Activated naive CD4-positive, alpha-beta T cell treated with anti-CD3 and anti-CD28 coated beads, Interleukin-2, amount 50 U/mL, for 72 hours (primary cell): ENCODE measurements around the gene PKN1. TPM values are rescaled to one million over a fixed set of nuclear protein-coding genes. Genes with fewer than 3 reads are reported as not detected.
"Not testable (repeated sequence)": the region's sequence is repeated elsewhere in the genome, so short reads cannot be mapped to it uniquely, and the experiment has no call there.

Experiments
- ATAC-seq, 2 donors: fragments of 150-1000 bp; cut with Tn5 transposase; 2 replicates each; pipeline ENCODE4 v1.10.0; 2021; ENCODE audit warnings: mild to moderate bottlenecking in 2 of 2, moderate library complexity in 2 of 2
- DNase-seq, 2 donors: peaks; one replicate each; pipeline ENCODE4 v3.0.0; 2021 to 2022; ENCODE audit warnings: low spot score in 2 of 2
- H3K27ac Mint-ChIP-seq, 2 donors: one replicate each; pipeline ENCODE4 v1.8.0; 2022; ENCODE audit warnings: mild to moderate bottlenecking in 2 of 2, mixed read lengths in 2 of 2
- H3K36me3 Mint-ChIP-seq, 2 donors: one replicate each; pipeline ENCODE4 v1.8.0; 2022; ENCODE audit warnings: mixed read lengths in 2 of 2
- H3K9me3 Mint-ChIP-seq, 2 donors: one replicate each; pipeline ENCODE4 v1.8.0; 2022; ENCODE audit warnings: mixed read lengths in 2 of 2
- total RNA-seq, 2 donors: library from RNA; stranded (reverse); gene quantifications; one replicate each; pipeline ENCODE4 v1.2.3, GENCODE V29; 2022

The PKN1 gene
- total RNA-seq, 2 donors from 2014 or later = 105 to 192 TPM

- ATAC-seq (no peak), DNase-seq (no peak)
- no peaks in the 10 kb centered on the region for H3K9me3 Mint-ChIP-seq
- H3K36me3 Mint-ChIP-seq = peaks cover 12 to 18% of the 10 kb centered on the region in 2 donors
- H3K27ac Mint-ChIP-seq = peak overlapping the region in 1 of 2 donors; percentile 93
Observed at GRCh38 chr19:14439014-14439413, 5.9 kb downstream of the PKN1 start.

GRCh38 chr19:14440049-14440448, 6.9 kb downstream of the PKN1 start:
- Mint-ChIP-seq H3K36me3 (peaks cover 18 to 21% of the 10 kb centered on the region in 2 donors), H3K9me3 (no peaks in the 10 kb centered on the region), H3K27ac (peak overlapping the region; percentile 93 to 97)
- ATAC-seq (peak; percentile 95 to 98), DNase-seq (peak; percentile 78 to 79)

- DNase-seq = no peak
- H3K36me3 Mint-ChIP-seq = peaks cover 18 to 21% of the 10 kb centered on the region in 2 donors
- H3K9me3 Mint-ChIP-seq = no peaks in the 10 kb centered on the region
- no peak for ATAC-seq
- H3K27ac Mint-ChIP-seq = peak overlapping the region; percentile 37 to 93
Observed at GRCh38 chr19:14441041-14441938, 8.2 kb downstream of the PKN1 start.

- Mint-ChIP-seq H3K27ac (no peak overlapping the region), H3K9me3 (no peaks in the 10 kb centered on the region), H3K36me3 (peaks cover 26 to 28% of the 10 kb centered on the region in 2 donors)
- DNase-seq (no peak), ATAC-seq (no peak)
Observed at GRCh38 chr19:14442891-14443631, 10.0 kb downstream of the PKN1 start.

- Mint-ChIP-seq H3K9me3 (no peaks in the 10 kb centered on the region), H3K36me3 (peaks cover 26 to 28% of the 10 kb centered on the region in 2 donors), H3K27ac (no peak overlapping the region)
- ATAC-seq (no peak), DNase-seq (no peak)
Observed at GRCh38 chr19:14443632-14444216, 10.6 kb downstream of the PKN1 start.

GRCh38 chr19:14446336-14447036, 13.4 kb downstream of the PKN1 start:
- no peak for DNase-seq
- no peaks in the 10 kb centered on the region for H3K9me3 Mint-ChIP-seq
- ATAC-seq = no peak
- H3K36me3 Mint-ChIP-seq = peaks cover 34 to 38% of the 10 kb centered on the region in 2 donors
- H3K27ac Mint-ChIP-seq = peak overlapping the region in 1 of 2 donors; percentile 65

GRCh38 chr19:14449321-14449720, 16.2 kb downstream of the PKN1 start:
- peaks cover 25 to 26% of the 10 kb centered on the region in 2 donors for H3K36me3 Mint-ChIP-seq
- peak overlapping the region in 1 of 2 donors; percentile 24 for H3K27ac Mint-ChIP-seq
- no peak for DNase-seq

GRCh38 chr19:14450168-14450874, 17.2 kb downstream of the PKN1 start:
- Mint-ChIP-seq H3K27ac (no peak overlapping the region), H3K36me3 (peaks cover 19 to 26% of the 10 kb centered on the region in 2 donors), H3K9me3 (no peaks in the 10 kb centered on the region)
- DNase-seq (peak in 1 of 2 donors; percentile 76), ATAC-seq (peak; percentile 50 to 93)

More at GRCh38 chr19:14449321-14449720, 16.2 kb downstream of the PKN1 start:
- no peaks in the 10 kb centered on the region for H3K9me3 Mint-ChIP-seq
- no peak for ATAC-seq

- DNase-seq (no peak), ATAC-seq (no peak)
- H3K36me3 Mint-ChIP-seq = peaks cover 19 to 29% of the 10 kb centered on the region in 2 donors
Observed at GRCh38 chr19:14450876-14451275, 17.8 kb downstream of the PKN1 start.

GRCh38 chr19:14452303-14452702, 19.2 kb downstream of the PKN1 start:
- H3K27ac Mint-ChIP-seq, H3K9me3 Mint-ChIP-seq, DNase-seq, ATAC-seq: not testable (repeated sequence)
- H3K36me3 Mint-ChIP-seq = peaks cover 14 to 23% of the 10 kb centered on the region in 2 donors

More at GRCh38 chr19:14450876-14451275, 17.8 kb downstream of the PKN1 start:
- Mint-ChIP-seq H3K9me3 (no peaks in the 10 kb centered on the region), H3K27ac (peak overlapping the region in 1 of 2 donors; percentile 16)

GRCh38 chr19:14459703-14460102, 26.6 kb downstream of the PKN1 start:
- peaks cover 0 to 6% of the 10 kb centered on the region in 2 donors for H3K36me3 Mint-ChIP-seq
- no peaks in the 10 kb centered on the region for H3K9me3 Mint-ChIP-seq
- H3K27ac Mint-ChIP-seq = peak overlapping the region in 1 of 2 donors; percentile 86
- no peak for DNase-seq
- peak; percentile 73 to 84 for ATAC-seq

- Mint-ChIP-seq H3K36me3 (peaks cover 0 to 5% of the 10 kb centered on the region in 2 donors), H3K9me3 (no peaks in the 10 kb centered on the region), H3K27ac (no peak overlapping the region)
- ATAC-seq (no peak), DNase-seq (no peak)
Observed at GRCh38 chr19:14460935-14461334, 27.8 kb downstream of the PKN1 start.

- not testable (repeated sequence) for H3K36me3 Mint-ChIP-seq, H3K27ac Mint-ChIP-seq, DNase-seq, ATAC-seq, H3K9me3 Mint-ChIP-seq
Observed at GRCh38 chr19:14462401-14462800, 29.3 kb downstream of the PKN1 start.

- DNase-seq (no peak), ATAC-seq (no peak)
- H3K9me3 Mint-ChIP-seq = no peaks in the 10 kb centered on the region
- peaks cover 0 to 7% of the 10 kb centered on the region in 2 donors for H3K36me3 Mint-ChIP-seq
- no peak overlapping the region for H3K27ac Mint-ChIP-seq
Observed at GRCh38 chr19:14463747-14464146, 30.6 kb downstream of the PKN1 start.

GRCh38 chr19:14467391-14467790, 34.3 kb downstream of the PKN1 start:
- DNase-seq (no peak), ATAC-seq (no peak)
- Mint-ChIP-seq H3K36me3 (peaks cover 0 to 7% of the 10 kb centered on the region in 2 donors), H3K9me3 (no peaks in the 10 kb centered on the region), H3K27ac (no peak overlapping the region)

- DNase-seq (no peak), ATAC-seq (no peak)
- H3K27ac Mint-ChIP-seq = no peak overlapping the region
- peaks cover 0 to 7% of the 10 kb centered on the region in 2 donors for H3K36me3 Mint-ChIP-seq
- no peaks in the 10 kb centered on the region for H3K9me3 Mint-ChIP-seq
Observed at GRCh38 chr19:14467816-14468215, 34.7 kb downstream of the PKN1 start.
